ENCODE data around the gene PGBD5.

Gene PGBD5

DNA sequence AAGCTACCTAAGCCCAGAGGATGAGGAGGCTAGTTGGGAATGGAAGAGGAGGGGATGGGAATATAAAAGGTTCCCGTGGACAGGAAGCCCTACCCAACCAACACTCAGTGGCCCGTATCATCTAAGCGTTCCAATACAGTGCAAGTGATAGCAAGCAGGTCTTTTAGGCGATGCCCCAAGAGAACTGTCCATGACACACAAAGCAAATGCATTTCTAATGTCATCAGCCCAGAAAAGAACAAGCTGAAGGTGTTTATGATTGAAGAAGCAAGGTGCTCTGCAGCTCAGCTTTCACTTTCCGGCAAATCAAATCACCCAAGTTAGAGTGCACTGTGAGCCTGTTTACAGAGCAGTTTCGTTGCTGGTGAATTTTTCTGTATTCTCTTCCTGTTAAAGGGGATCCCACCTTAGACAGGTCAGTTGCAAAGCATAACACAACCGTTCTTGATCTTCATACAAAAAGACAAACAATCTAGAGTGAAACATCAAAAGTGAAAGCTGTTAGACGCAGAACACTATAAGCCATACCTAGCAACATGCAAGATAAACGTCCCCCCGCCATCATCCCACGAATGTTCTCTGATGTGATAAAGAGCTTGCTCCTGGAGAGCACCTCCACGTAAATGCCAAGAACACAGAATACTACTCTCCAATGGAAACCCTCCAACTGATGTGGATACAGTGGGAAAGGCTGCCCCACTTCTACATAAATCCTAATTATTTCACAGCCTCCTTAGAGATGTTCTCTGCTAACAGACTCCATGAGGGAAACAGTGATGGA, 54.0 kb downstream of the PGBD5 start:
- no peak for DNase-seq

DNA sequence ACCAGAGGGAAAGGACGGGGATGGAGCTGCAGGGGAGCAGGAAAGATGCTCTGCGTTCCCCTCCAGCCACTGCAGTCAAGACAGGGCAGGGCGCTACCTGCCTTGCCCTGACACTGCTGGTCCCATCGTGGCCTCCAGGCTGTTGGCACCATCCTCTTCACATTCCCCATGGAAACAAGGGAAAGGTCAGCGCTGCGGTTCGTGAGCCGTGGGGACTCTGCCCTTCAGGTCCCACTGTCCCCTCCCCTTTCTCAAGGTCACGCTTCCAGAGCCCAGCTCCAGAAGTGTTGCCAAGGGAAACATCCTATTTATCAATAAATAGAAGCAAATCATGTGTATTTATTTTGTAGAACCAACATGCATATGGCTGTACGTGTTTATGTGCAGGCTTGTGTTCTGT, 56.0 kb downstream of the PGBD5 start:
- DNase-seq: no peak

DNA sequence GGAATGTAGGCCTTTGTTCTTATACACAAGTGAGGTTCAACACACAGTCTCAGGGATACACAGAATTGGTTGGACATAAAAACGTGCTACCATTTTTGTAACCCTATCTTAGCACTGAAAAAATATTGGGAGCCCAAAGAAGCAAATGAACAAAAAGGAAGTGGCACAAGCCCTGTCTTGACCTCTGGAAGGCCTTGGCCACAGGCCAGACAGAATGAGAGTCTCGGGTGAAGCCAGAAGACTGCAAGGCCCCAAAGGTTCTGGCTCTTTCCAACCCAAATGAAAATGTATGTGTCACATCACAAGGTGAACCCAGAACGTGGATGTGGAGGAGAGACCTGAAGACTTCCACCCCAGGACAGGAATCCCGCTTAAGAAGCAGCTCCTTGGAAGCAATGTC, 57.3 kb downstream of the PGBD5 start:
- DNase-seq: no peak

DNA sequence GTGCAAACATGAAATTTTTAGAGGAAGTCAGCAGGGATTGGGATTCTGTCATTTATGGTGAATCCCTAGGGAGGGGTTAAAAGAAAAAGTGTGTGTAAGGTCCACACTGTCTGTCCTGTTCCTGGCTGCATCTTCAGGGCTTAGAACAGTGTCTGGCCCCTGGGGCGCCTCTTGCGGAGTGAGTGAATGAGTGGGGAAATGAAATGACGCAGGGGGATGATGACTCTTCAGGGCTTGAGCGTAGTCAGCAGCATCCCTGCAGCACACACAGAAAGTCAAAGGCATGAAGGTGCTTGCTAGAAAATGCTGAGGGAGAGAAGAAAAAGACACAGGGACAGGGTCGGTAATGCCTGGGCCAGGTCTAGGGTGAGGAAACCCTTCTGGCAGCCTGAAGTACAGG, 57.8 kb downstream of the PGBD5 start:
- no peak for DNase-seq

DNA sequence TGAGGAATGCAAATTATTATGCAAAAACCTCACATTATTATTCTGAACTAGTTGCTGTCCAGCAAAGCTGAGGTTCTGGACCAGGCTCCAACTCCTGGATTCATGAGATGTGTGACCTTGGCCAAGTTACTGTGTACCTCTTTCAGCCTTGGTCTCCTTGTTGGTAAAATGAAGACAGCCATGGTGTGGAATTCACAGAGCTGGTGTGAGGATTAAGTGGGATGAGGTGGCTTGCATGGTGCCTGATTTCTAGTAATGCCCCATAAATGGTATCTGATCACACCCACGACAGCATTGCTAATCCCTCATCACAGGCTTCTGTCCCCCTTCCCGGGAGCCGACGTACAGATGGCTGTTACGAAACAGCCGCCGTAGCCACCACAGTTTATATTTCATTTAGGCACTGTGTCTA, 59.6 kb downstream of the PGBD5 start:
- no peak for DNase-seq

DNA sequence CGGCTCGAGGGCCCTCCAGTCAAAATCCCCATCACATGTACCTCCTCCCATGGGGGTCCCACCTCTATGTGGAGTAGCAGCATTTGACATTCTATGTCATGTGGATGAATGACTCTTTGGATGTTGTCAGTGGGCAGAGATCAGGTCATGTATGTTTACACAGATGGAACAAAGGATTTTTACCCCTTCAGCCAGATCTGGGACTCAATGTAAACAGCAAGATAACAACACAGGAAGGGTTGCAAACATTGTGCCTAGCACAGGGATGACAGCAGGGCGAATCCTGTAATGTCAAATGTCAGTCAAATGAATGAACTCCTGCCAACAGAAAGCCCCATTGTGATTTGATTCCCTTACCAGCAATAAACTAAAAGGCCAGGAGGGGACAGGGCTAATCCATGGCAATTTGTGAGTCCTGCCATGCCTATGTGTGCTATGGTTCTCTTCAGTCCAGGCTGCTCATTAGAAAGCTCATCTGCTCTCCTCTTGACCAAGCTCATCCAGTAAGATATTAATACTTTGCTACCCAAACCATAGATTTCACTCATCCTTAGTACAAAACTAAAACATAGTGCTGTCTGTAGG, 60.3 kb downstream of the PGBD5 start:
- no peak for DNase-seq

DNA sequence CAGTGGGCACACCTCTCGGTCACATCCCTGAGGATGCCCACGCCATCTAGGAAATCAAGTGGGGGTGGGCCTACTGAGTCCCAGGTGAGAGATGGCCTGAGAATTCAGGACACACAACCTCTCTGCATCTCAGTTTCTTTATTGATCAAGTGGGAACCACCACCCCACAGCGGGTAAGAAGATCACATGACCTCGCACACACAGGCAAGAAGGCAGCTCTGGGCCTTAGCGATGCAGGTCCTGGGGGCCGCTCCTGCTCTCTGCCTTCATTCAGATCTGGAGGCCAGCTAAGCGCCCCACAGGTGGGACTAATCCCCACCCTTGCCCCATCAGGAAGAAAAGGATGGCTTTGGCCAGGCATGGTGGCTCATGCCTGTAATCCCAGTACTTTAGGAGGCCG, 63.2 kb downstream of the PGBD5 start:
- DNase-seq: no peak

DNA sequence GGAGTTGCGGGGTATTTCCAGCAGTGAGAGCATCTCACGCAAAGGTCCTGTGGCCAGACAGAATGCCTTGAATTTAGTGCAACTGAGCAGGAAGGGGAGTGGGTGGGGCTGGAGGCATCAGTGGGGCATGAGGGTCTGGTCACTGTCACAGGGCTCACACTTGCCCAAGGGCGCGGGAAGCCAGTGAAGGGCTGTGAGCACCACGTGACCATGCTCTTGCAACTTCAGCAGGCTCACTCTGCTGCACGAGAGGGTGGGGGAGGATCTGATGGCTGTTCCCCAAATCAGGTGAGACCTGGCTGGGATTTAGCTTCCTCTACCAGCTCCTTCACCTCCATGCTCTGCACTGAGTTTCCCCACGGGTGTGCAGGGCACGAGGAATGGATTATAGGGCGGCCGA, 64.2 kb downstream of the PGBD5 start:
- no peak for DNase-seq

DNA sequence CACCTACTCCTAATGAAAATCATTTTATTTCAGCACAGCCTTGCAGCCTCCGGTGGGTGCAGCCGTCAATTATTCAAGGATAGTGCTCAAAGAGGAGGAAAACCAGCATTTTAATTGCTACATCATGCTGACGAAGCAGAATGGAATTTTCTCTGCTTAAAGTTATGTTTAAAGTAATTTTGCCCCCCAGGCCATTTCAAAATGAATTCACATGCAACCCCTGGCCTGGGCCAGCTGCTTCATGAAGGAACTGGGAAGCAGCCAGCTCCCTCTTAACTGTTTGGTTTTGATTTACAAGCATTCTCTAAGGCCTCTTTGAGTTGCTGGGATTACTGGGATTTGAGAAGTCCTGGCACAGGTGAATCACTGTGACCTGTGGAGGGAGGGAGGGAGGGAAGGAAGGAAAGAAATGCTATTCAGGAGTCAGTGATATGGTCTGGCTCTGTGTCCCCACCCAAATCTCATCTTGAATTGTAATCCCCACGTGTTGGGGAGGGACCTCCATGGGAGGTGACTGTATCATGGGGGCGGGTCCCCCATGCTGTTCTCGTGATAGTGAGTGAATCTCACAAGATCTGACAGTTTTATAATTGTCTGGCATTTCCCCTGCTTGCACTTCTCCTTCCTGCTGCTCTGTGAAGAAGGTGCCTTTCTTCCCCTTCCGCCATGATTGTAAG, 66.0 kb downstream of the PGBD5 start:
- no peak for DNase-seq

DNA sequence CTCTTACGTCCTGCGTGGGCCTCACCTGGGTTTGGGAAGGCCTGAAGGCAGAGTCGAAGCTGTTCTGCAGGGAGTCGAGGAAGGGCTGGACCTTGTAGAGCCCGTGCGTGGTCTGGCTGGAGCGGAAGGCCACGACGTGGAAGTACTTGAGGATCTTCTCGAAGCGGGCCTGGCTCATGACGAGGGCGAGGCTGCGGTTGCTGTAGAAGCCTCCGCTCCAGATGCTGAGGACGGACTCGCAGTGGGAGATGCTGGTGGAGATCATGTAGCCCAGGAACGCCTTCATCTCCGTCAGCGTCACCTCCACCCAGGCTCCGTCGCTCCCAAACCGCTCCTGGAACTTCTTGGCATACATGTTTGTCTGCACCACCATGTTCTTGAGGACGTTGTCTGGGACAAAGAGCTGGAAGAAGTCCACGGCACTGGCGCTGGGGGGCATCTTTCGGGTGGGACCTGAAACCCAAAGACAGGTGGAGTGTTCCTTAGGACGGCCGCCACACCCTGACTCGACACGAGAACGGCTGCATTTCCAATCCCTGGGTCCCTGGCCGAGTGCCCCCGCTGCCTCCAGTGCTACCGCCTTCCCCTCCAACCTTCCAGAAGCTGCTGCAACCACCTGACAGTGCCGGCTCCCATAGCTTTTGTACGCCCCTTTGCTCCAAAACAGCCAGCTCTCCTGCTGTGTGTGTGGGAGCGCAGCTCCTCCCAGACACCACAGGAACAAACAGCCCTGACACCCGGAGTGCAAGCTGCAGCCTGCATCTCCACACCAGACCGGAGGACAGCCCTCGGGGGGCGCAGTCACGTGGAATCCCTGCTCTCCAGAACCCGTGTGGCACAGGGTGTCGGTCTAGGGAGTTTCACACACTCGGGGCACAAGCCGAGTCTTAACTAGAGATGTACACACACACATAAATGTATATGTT, 69.0 kb downstream of the PGBD5 start:
- no peak for DNase-seq

DNA sequence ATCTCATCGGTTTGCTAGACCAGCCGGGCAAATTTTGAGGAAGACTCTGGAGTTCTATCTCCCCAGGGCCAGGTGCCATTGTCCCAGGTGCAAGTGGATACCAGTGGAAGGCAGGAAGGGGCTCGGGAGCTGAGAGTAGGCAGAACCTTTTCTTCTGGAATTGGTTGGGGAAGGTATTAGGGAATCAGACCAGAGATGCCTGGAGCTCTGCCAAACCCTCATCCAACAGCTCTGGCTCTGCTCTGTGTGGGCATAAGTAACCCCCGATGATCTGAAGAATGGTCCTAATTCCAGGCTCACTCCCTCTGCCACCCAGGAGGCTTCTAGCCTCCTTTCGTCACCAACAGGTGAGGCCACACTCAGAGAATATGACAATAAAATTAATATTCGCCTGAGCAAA, 69.9 kb downstream of the PGBD5 start:
- no peak for DNase-seq

DNA sequence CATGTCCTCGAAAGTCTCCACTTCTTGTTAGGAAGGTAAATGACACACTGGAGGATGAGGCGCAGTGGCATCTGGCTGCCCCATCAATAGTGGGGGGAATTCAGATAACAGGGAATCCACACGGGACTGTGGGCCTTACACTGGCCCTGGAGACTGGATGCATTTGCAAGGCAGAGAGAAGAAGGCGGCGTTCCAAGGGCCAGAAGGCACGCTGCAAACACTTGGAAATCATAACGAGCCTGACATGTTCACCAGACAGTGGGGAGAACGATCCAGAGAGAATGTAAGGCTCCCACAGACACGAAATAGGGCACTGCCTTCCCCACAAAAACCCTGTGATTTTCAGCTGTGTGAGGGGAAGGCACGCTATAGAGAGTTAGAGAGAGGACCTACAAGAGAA, 70.5 kb downstream of the PGBD5 start:
- no peak for DNase-seq

DNA sequence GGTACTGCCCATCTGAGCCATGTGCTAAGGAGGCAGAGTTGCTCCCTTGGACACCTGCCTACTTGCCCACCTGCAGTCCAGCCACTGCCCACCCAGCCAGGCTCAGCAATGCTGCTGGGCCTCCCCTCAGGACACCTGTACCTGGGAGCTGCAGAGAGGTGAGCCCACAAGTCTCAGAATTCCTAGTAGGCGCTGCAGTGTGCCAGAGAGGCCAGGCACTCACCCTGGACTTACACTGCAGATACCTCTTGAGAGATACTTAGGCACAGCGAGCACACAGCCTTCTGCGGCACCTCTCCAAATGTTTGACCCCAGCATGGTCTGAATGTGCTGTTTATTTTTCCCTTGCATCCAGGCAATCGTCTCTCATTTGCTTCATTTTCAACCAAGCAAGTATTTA, 71.0 kb downstream of the PGBD5 start:
- no peak for DNase-seq

DNA sequence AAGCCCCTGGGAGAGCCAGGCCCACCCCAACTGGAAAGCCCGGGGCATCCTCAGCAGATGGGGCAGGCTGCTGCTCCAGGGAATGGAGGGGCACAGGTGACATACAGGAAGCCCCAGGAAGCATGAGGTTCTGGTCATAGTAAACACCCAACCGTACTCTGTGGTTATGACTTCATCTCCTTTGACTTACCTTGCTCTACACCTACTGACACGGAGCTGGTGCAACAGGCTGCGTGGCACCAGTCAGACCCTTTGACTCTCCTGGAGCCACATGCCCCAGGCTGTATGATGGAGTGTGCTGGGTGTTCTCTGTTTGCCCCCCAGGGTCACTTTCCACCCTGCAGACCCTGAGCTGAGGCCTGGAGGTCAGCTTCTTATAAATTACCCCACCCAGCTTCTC, 72.1 kb downstream of the PGBD5 start:
- no peak for DNase-seq

DNA sequence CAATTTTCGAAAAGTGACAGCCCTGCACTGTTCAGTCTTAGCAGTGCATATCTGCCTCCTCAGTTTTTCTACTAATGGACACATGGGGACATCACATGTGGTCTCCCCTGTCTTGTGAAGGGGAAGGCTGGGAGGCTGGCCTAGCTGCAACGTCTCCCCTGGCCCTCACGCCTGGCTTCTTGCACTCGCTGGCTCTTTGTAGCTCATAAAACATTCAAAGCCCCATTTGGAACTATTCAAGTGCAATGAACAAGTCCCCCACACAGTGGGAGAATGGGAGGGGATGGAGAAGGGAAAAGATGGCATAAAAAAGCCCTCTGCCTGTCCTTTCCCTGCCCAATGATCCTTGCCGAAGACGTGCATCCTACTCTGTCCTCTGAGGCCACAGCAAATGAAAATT, 73.6 kb downstream of the PGBD5 start:
- DNase-seq: no peak

DNA sequence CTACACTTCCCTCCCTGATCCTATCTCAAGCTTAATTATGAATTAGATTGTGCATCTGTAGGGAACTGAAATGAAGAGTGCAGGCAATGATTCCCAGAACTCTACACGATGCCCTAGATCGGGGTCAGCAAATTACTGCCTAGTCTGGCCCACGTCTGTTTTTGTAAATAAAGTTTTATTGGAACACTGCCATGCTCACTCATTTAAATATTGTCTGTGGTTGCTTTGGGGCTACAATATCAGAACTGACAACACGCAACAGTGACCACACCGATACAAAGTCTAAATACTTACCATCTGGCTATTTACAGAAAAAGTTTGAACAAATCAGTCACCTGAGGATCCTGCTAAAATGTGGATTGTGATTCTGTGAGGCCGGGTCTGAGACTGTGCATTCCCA, 74.1 kb downstream of the PGBD5 start:
- no peak for DNase-seq

DNA sequence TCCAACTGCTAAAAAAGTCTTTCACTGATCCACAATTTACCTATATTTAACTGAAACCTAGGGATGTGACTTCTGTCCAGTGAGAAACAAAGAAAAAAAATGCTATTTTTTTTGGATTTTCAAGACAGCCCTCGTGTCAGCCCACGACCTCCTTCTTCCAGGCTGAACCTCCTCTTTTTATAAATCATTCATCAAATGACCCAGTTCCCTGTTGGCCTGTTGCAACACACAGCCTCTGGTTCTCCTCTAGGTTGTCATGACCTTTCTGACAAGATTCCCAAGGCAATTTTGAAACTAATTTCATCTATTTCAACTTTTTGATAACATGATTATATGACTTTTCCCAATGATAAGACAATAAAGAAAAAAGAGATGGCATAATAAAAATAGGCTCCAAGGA, 74.6 kb downstream of the PGBD5 start:
- DNase-seq: no peak

DNA sequence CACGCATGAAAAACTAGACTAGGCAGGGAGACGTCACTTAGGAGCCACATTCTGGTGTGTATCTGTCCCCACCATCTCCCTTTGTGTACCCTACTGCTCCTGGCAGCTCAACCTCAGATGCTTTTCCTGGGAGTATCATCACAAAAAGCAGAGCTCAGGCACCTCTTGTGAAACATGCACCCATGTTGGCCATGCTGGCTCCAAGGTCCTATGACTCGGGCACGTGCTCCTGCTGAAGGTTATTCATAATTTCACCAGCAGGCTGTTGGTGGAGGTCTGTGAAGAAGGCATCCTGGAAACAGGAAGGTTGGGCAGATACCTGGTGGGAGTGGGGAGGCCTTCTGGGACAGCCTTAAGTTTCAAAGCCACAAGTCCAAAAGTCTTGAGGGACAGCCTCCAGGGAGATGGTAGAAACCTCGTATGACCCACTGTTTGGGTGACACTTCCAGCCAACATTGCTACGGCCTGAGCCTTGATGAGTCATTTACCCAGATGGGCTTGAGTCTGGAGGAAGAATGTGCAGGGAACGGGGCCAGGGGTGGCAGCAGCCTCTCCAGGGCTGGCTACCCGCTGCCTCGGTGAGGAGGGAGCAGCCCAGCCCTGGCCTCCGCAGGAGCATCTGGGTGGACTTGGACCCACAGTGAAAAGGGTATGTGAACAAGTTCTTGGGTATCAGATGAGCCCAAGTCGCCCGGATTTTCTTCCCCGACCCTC, 75.8 kb downstream of the PGBD5 start:
- no peak for DNase-seq

DNA sequence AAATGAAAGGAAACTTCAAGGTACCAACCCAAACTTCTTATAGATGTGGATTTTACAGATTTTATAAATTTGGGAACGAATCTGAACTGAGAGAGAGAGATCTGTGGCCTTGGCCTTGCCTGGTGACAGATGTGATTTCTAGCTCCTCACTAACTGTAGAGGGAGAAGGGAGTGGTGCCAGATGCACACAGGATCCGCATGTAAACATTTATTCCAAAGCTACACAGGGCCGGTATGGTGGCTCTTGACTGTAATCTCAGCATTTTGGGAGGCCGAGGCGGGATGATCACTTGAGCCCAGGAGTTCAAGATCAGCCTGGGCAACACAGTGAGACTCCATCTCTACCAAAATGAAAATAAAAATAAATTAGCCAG, 77.1 kb downstream of the PGBD5 start:
- no peak for DNase-seq

DNA sequence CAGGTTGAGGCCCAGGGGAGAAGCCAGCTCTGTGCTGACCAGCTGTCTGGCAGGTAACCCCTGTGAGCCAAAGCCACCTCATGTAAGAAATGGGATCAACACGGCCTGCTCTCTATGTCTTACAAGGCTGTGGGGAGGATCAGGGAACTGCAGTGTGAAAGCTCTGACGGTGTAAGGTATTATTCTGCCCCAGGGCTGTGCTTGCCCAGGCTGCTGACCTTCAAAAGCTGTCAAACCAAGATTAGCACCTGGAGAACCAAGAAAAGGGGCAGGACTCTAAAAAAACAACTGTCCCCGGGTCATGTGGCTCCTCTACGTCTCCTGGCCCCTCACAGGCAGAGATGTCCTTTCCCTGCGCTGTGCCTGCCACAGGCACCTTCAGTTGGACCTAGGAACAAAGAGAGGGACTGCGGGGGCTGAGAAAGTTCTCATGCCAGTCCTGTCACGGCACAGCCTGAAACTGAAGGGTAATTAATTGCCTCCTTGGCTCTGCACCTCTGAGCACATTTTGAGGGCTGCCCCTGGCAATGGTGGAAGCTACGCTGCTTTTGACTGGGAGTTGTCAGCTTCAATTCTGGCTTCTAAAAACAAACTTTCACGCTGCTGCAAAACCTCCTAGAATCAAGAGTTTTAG, 77.6 kb downstream of the PGBD5 start:
- DNase-seq: no peak

DNA sequence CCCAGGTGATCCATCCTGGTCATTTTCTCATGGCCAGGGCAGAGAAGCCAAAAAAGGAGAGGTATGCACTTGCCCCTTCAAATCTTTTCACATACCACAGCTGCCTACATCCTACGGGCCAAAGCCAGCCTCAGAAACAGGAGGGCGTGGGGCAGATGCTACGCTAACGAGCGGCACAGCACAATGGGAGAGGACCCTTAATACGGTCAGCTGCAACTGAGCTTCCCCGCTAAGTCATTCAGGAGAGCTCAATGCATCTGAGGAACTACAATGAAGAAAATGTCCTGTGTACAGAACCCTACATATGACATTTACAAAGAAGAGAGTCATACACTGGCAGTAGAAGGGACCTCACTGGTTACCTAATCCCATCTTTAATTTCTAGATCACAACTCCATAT, 78.2 kb downstream of the PGBD5 start:
- no peak for DNase-seq
